Peyer's patch (tissue), 4 donors: ENCODE measurements around the gene PRKCH.

Experiments
- POLR2A ChIP-seq, 2 donors: fragments of 450-650 bp; IDR thresholded peaks; one replicate each; pipeline ENCODE4 v1.5.1; 2017; ENCODE audit warnings: antibody characterized with exemption in 2 of 2, mild to moderate bottlenecking in 2 of 2, moderate library complexity in 2 of 2
- TF ChIP-seq, protein P1 (sequence below), 6 experiments: fragments of 450-650 bp in 4 of 6; fragments of 200-600 bp in 2 of 6; sonication (generic) in 1 of 6; IDR thresholded peaks; one replicate each; pipeline ENCODE4 v1.5.1; 2017 to 2019; ENCODE audit warnings: antibody characterized with exemption in 6 of 6, mild to moderate bottlenecking in 3 of 6, moderate library complexity in 1 of 6

DNA sequence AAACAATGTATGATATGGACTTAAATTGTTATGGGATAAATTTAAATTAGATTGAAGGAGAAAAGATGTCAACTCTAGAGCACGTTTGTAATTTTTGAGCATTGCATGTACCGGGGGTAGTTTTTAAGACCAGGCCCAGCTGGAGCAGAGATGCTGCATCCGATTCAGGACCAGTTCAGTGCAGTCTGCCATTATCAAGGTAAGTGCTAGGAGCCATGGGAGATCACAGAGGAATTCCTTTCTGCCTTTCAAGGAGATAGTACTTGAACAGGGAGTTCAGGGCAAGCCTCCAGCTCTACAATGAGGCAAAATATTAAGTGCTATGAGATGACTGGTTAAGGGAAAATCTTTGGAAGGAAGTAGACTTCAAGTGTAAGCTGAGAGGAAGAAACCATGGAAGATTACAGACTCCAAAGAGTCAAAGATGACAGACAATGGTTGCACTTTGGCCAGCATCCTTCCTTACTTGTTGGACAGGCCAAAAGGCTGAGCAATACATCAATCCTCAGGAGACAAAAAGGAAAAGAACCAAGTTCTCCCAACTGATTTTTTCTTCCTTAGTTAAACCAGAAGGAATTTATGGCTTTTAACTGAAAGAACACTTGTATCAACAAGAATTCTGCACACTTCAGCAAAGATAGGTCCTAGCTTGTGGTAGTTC lies 260.7 kb downstream of the PRKCH start:
- TF ChIP-seq, protein P1, sequence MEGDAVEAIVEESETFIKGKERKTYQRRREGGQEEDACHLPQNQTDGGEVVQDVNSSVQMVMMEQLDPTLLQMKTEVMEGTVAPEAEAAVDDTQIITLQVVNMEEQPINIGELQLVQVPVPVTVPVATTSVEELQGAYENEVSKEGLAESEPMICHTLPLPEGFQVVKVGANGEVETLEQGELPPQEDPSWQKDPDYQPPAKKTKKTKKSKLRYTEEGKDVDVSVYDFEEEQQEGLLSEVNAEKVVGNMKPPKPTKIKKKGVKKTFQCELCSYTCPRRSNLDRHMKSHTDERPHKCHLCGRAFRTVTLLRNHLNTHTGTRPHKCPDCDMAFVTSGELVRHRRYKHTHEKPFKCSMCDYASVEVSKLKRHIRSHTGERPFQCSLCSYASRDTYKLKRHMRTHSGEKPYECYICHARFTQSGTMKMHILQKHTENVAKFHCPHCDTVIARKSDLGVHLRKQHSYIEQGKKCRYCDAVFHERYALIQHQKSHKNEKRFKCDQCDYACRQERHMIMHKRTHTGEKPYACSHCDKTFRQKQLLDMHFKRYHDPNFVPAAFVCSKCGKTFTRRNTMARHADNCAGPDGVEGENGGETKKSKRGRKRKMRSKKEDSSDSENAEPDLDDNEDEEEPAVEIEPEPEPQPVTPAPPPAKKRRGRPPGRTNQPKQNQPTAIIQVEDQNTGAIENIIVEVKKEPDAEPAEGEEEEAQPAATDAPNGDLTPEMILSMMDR (IDR thresholded peaks at IDR 0.05) = no peak
- TF ChIP-seq POLR2A (IDR thresholded peaks at IDR 0.05) = no peak
